ENCODE data around the gene CEP112.

- TF ChIP-seq CTCF (IDR thresholded peaks at IDR 0.05) (no peak), POLR2AphosphoS5 (IDR thresholded peaks at IDR 0.05; ENCODE audit: low read depth, low read length) (no peak)
Measured at GRCh38 chr17:65763786-65764185, 428.1 kb downstream of the CEP112 start.
